Measurements from ENCODE around the gene TTPAL. TPM values are rescaled to one million over a fixed set of nuclear protein-coding genes. Genes with fewer than 3 reads are reported as not detected.

The TTPAL gene
- total RNA-seq, 2 donors from 2014 or later, result 18.3 to 19.4 TPM

GRCh38 chr20:44540834-44541233 lies 65.2 kb downstream of the TTPAL start:
- H3K27me3 Mint-ChIP-seq (ENCODE audit: insufficient read depth), result no peaks in the 10 kb centered on the region
- no peaks in the 10 kb centered on the region for H3K27me3 ChIP-seq (ENCODE audit: control insufficient read depth, insufficient read depth, low read length, poor library complexity, severe bottlenecking)
- H3K9me3 Mint-ChIP-seq, result no peaks in the 10 kb centered on the region
- peak overlapping the region; percentile 27 for H3K27ac Mint-ChIP-seq
- no peaks in the 10 kb centered on the region for H3K4me1 ChIP-seq (ENCODE audit: control insufficient read depth, insufficient read depth, low read length)
- no peaks in the 10 kb centered on the region for H3K9me3 ChIP-seq (ENCODE audit: control insufficient read depth, low read length)
- peaks cover 15% of the 10 kb centered on the region for H3K4me1 Mint-ChIP-seq
- DNase-seq, result no peak
- 82 to 93% methylated on average over 5 to 6 of the region's 6 CpGs for WGBS, 2 experiments (ENCODE audit: insufficient coverage in 1 of 2, insufficient read length in 1 of 2)
- no peak overlapping the region for H3K4me3 Mint-ChIP-seq
- H3K36me3 Mint-ChIP-seq (ENCODE audit: low read depth), result no peaks in the 10 kb centered on the region
- H3K36me3 ChIP-seq (ENCODE audit: control insufficient read depth, insufficient read depth, low read length), result no peaks in the 10 kb centered on the region
- H3K4me3 ChIP-seq (ENCODE audit: low read length), result no peak overlapping the region
- H3K27ac ChIP-seq (ENCODE audit: low read depth, low read length), result no peak overlapping the region
- H3K9ac ChIP-seq (ENCODE audit: extremely low read depth, low read length, poor library complexity, severe bottlenecking), result no peak overlapping the region
- no peak for TF ChIP-seq CTCF (conservative IDR thresholded peaks at IDR 0.05)

- peaks cover 8% of the 10 kb centered on the region for H3K4me1 Mint-ChIP-seq
- Histone ChIP-seq H3K27me3 (ENCODE audit: control insufficient read depth, insufficient read depth, low read length, poor library complexity, severe bottlenecking) (no peaks in the 10 kb centered on the region), H3K9me3 (ENCODE audit: control insufficient read depth, low read length) (no peaks in the 10 kb centered on the region), H3K27ac (ENCODE audit: low read depth, low read length) (no peak overlapping the region), H3K36me3 (ENCODE audit: control insufficient read depth, insufficient read depth, low read length) (no peaks in the 10 kb centered on the region), H3K4me3 (ENCODE audit: low read length) (no peak overlapping the region), H3K9ac (ENCODE audit: extremely low read depth, low read length, poor library complexity, severe bottlenecking) (no peak overlapping the region), H3K4me1 (ENCODE audit: control insufficient read depth, insufficient read depth, low read length) (no peaks in the 10 kb centered on the region)
- no peak for TF ChIP-seq CTCF (conservative IDR thresholded peaks at IDR 0.05)
- peak overlapping the region; percentile 68 for H3K27ac Mint-ChIP-seq
- H3K36me3 Mint-ChIP-seq (ENCODE audit: low read depth), result no peaks in the 10 kb centered on the region
- H3K27me3 Mint-ChIP-seq (ENCODE audit: insufficient read depth), result no peaks in the 10 kb centered on the region
- DNase-seq, result no peak
- 90 to 95% methylated on average over 2 to 4 of the region's 4 CpGs for WGBS, 2 experiments (ENCODE audit: insufficient coverage in 1 of 2, insufficient read length in 1 of 2)
- no peak overlapping the region for H3K4me3 Mint-ChIP-seq
- H3K9me3 Mint-ChIP-seq, result no peaks in the 10 kb centered on the region
Measured at GRCh38 chr20:44541992-44542391, 66.3 kb downstream of the TTPAL start.

- no peak for DNase-seq
- 83 to 87% methylated on average over 1 of the region's 1 CpG for WGBS, 2 experiments (ENCODE audit: insufficient coverage in 1 of 2, insufficient read length in 1 of 2)
- Histone ChIP-seq H3K27ac (ENCODE audit: low read depth, low read length) (no peak overlapping the region), H3K4me3 (ENCODE audit: low read length) (no peak overlapping the region), H3K27me3 (ENCODE audit: control insufficient read depth, insufficient read depth, low read length, poor library complexity, severe bottlenecking) (no peaks in the 10 kb centered on the region), H3K4me1 (ENCODE audit: control insufficient read depth, insufficient read depth, low read length) (no peaks in the 10 kb centered on the region), H3K36me3 (ENCODE audit: control insufficient read depth, insufficient read depth, low read length) (no peaks in the 10 kb centered on the region), H3K9ac (ENCODE audit: extremely low read depth, low read length, poor library complexity, severe bottlenecking) (no peak overlapping the region), H3K9me3 (ENCODE audit: control insufficient read depth, low read length) (no peaks in the 10 kb centered on the region)
- Mint-ChIP-seq H3K4me3 (no peak overlapping the region), H3K27ac (no peak overlapping the region), H3K27me3 (ENCODE audit: insufficient read depth) (no peaks in the 10 kb centered on the region), H3K9me3 (no peaks in the 10 kb centered on the region), H3K36me3 (ENCODE audit: low read depth) (no peaks in the 10 kb centered on the region), H3K4me1 (peaks cover 14% of the 10 kb centered on the region)
- no peak for TF ChIP-seq CTCF (conservative IDR thresholded peaks at IDR 0.05)
Measured at GRCh38 chr20:44542890-44543289, 67.2 kb downstream of the TTPAL start.
